ENCODE measurements around the gene UBAC2. TPM values are rescaled to one million over a fixed set of nuclear protein-coding genes. Genes with fewer than 3 reads are reported as not detected.

Gene UBAC2
- total RNA-seq, 4 donors from 2014 or later, result 43.5 to 59.6 (median 52.0) TPM

GRCh38 chr13:99258946-99259345 lies 58.3 kb downstream of the UBAC2 start:
- TF ChIP-seq CTCF (IDR thresholded peaks at IDR 0.05), result no peak
- TF ChIP-seq POLR2A (IDR thresholded peaks at IDR 0.05), result no peak
- TF ChIP-seq EP300 (IDR thresholded peaks at IDR 0.05), result no peak
- H3K27ac ChIP-seq, result peak overlapping the region in 1 of 4 donors; percentile 64

GRCh38 chr13:99260216-99260615 lies 59.6 kb downstream of the UBAC2 start:
- Histone ChIP-seq H3K27me3 (no peaks in the 10 kb centered on the region), H3K9me3 (no peaks in the 10 kb centered on the region), H3K4me3 (no peak overlapping the region), H3K4me1 (peaks cover 0 to 25% (median 3%) of the 10 kb centered on the region in 4 donors), H3K36me3 (peaks cover 0 to 5% (median 0%) of the 10 kb centered on the region in 3 donors), H3K27ac (no peak overlapping the region)
- DNase-seq (ENCODE audit: low spot score in 2 of 2), result no peak
- WGBS, 2 donors, result 69 to 70% methylated on average over 5 of the region's 5 CpGs
- TF ChIP-seq POLR2A (IDR thresholded peaks at IDR 0.05) (no peak), CTCF (IDR thresholded peaks at IDR 0.05) (no peak), EP300 (IDR thresholded peaks at IDR 0.05) (no peak)

More at GRCh38 chr13:99258946-99259345, 58.3 kb downstream of the UBAC2 start:
- WGBS, 2 donors, result 81 to 86% methylated on average over 3 of the region's 3 CpGs
- DNase-seq (ENCODE audit: low spot score in 2 of 2), result no peak
- Histone ChIP-seq H3K4me3 (no peak overlapping the region), H3K4me1 (peaks cover 0 to 19% (median 0%) of the 10 kb centered on the region in 4 donors), H3K36me3 (peaks cover 0 to 10% (median 0%) of the 10 kb centered on the region in 3 donors), H3K27me3 (no peaks in the 10 kb centered on the region), H3K9me3 (no peaks in the 10 kb centered on the region)

- Histone ChIP-seq H3K9me3 (no peaks in the 10 kb centered on the region), H3K27me3 (no peaks in the 10 kb centered on the region), H3K36me3 (no peaks in the 10 kb centered on the region), H3K4me1 (peaks cover 0 to 25% (median 3%) of the 10 kb centered on the region in 4 donors), H3K27ac (no peak overlapping the region), H3K4me3 (no peak overlapping the region)
- WGBS, 2 donors, result 83 to 87% methylated on average over 1 of the region's 1 CpG
- TF ChIP-seq EP300 (IDR thresholded peaks at IDR 0.05) (no peak), CTCF (IDR thresholded peaks at IDR 0.05) (no peak), POLR2A (IDR thresholded peaks at IDR 0.05) (no peak)
- DNase-seq (ENCODE audit: low spot score in 2 of 2), result no peak
Observed at GRCh38 chr13:99261059-99261458, 60.4 kb downstream of the UBAC2 start.

- Histone ChIP-seq H3K27me3 (no peaks in the 10 kb centered on the region), H3K4me3 (no peak overlapping the region), H3K36me3 (peaks cover 0 to 8% (median 0%) of the 10 kb centered on the region in 3 donors), H3K27ac (no peak overlapping the region), H3K4me1 (peaks cover 0 to 25% (median 3%) of the 10 kb centered on the region in 4 donors), H3K9me3 (no peaks in the 10 kb centered on the region)
- 86 to 88% methylated on average over 7 of the region's 7 CpGs for WGBS, 2 donors
- no peak for DNase-seq (ENCODE audit: low spot score in 2 of 2)
- TF ChIP-seq EP300 (IDR thresholded peaks at IDR 0.05), result no peak
- no peak for TF ChIP-seq CTCF (IDR thresholded peaks at IDR 0.05)
- no peak for TF ChIP-seq POLR2A (IDR thresholded peaks at IDR 0.05)
Observed at GRCh38 chr13:99263126-99263785, 62.6 kb downstream of the UBAC2 start.

GRCh38 chr13:99264051-99264450 lies 63.4 kb downstream of the UBAC2 start:
- Histone ChIP-seq H3K4me3 (no peak overlapping the region), H3K27me3 (no peaks in the 10 kb centered on the region), H3K9me3 (no peaks in the 10 kb centered on the region), H3K27ac (no peak overlapping the region), H3K4me1 (peaks cover 0 to 25% (median 3%) of the 10 kb centered on the region in 4 donors), H3K36me3 (peaks cover 0 to 8% (median 0%) of the 10 kb centered on the region in 3 donors)
- TF ChIP-seq CTCF (IDR thresholded peaks at IDR 0.05) (no peak), EP300 (IDR thresholded peaks at IDR 0.05) (no peak), POLR2A (IDR thresholded peaks at IDR 0.05) (no peak)
- DNase-seq (ENCODE audit: low spot score in 2 of 2), result no peak
- 44 to 82% methylated on average over 1 of the region's 1 CpG for WGBS, 2 donors

Data from tibial nerve (tissue), 4 donors.